Activated T-cell treated with anti-CD3 and anti-CD28 coated beads, Interleukin-2, amount 50 U/mL, for 48 hours (primary cell): Measurements from ENCODE around the gene METTL13.

ENCODE experiments used
- DNase-seq, 2 experiments: peaks; one replicate each; pipeline ENCODE4 v3.0.0-alpha.2; 2020

The METTL13 gene

GRCh38 chr1:171781176-171781875, at the start of gene METTL13:
Gene METTL13, plus strand, starts transcription at chr1:171781660. Its CDS starts 308 bp downstream, at chr1:171781968.
- peak; percentile 98 for DNase-seq

- DNase-seq: no peak
These were observed 45.3 kb upstream of the METTL13 start for GRCh38 chr1:171736196-171736595.

- DNase-seq: no peak
These were observed 42.5 kb upstream of the METTL13 start for GRCh38 chr1:171738911-171739310.

- DNase-seq: no peak
These were observed 41.8 kb upstream of the METTL13 start for GRCh38 chr1:171739656-171740055.

GRCh38 chr1:171740356-171740863, 41.0 kb upstream of the METTL13 start:
- no peak for DNase-seq

GRCh38 chr1:171740987-171741871, 40.2 kb upstream of the METTL13 start:
- peak; percentile 55 to 59 for DNase-seq

- peak; percentile 91 to 92 for DNase-seq
These were observed 39.4 kb upstream of the METTL13 start, which contains the start of gene VAMP4 for GRCh38 chr1:171741872-171742576. Gene VAMP4, minus strand, starts transcription at chr1:171742065. Its CDS starts 3,651 bp downstream, at chr1:171738414.

- no peak for DNase-seq
These were observed 38.9 kb upstream of the METTL13 start for GRCh38 chr1:171742577-171742922.

- DNase-seq: peak in 1 of 2 experiments; percentile 20
These were observed 38.2 kb upstream of the METTL13 start for GRCh38 chr1:171743081-171743870.

GRCh38 chr1:171744986-171745385, 36.5 kb upstream of the METTL13 start:
- no peak for DNase-seq

GRCh38 chr1:171748651-171749050, 32.8 kb upstream of the METTL13 start:
- no peak for DNase-seq

- peak in 1 of 2 experiments; percentile 30 for DNase-seq
These were observed 30.2 kb upstream of the METTL13 start for GRCh38 chr1:171751221-171751620.

GRCh38 chr1:171753182-171753581, 28.3 kb upstream of the METTL13 start:
- DNase-seq: no peak

GRCh38 chr1:171753685-171754352, 27.6 kb upstream of the METTL13 start:
- DNase-seq: no peak

- DNase-seq: no peak
These were observed 27.1 kb upstream of the METTL13 start for GRCh38 chr1:171754353-171754705.

- DNase-seq: no peak
These were observed 26.5 kb upstream of the METTL13 start for GRCh38 chr1:171754971-171755370.

GRCh38 chr1:171756856-171757255, 24.6 kb upstream of the METTL13 start:
- no peak for DNase-seq

- no peak for DNase-seq
These were observed 23.4 kb upstream of the METTL13 start for GRCh38 chr1:171758011-171758410.

- DNase-seq: no peak
These were observed 19.3 kb upstream of the METTL13 start for GRCh38 chr1:171762143-171762563.

- DNase-seq: no peak
These were observed 17.7 kb upstream of the METTL13 start for GRCh38 chr1:171763764-171764163.

GRCh38 chr1:171769171-171769570, 12.3 kb upstream of the METTL13 start:
- no peak for DNase-seq

- DNase-seq: no peak
These were observed 11.7 kb upstream of the METTL13 start for GRCh38 chr1:171769754-171770153.
